GM19240 (cell line): ENCODE measurements around the gene MTERF4.

Experiments
- DNase-seq: peaks from one replicate; pipeline ENCODE4 v3.0.0; 2011; ENCODE audit warnings: low spot score; ENCODE audit not compliant: insufficient read length

Gene MTERF4

DNA sequence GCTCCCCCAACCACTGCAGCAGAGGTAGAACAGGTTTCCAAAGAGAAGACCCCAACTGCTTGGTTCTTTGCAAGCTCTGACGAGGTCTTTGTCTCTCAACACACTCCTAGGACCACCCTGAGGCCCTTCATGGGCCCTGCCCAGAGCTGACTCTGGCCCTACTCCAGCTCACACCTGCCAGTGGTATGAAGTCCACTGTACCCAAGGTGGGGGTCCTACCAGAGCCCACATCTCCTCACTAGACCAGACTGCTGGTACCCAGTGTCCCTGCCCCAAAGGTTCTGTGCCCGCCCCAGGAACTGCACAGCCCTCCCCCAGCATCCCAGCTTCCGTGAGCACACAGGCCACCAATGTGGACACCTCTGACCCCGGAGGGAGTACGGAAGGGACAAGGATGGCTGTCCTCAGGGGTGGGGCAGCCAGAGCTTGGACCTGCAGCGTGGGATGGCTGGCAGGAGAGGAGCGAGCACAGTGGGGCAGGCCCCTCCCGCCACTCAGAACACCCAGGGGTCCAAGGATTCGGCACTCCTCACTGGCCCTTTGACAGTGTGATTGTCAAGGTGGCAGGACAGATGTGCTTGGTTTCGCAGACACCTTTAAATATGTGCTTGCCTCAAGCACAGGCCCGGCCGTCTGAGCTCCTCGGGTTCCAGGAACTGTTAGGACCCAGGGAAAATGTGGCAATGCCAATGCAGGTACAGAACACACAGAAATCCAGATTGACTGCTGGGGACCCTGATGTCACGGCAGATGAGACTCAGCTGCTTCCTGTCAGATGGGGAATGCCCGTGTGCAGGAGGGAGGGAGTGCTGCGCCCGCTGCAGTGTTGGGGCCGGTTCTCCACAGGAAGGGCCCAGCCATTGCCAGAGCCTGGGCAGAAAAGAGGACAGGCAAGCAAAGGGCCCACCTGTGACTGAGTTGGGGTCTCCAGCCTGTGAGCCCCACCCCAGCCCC, 51.2 kb downstream of the MTERF4 start:
- DNase-seq: no peak

DNA sequence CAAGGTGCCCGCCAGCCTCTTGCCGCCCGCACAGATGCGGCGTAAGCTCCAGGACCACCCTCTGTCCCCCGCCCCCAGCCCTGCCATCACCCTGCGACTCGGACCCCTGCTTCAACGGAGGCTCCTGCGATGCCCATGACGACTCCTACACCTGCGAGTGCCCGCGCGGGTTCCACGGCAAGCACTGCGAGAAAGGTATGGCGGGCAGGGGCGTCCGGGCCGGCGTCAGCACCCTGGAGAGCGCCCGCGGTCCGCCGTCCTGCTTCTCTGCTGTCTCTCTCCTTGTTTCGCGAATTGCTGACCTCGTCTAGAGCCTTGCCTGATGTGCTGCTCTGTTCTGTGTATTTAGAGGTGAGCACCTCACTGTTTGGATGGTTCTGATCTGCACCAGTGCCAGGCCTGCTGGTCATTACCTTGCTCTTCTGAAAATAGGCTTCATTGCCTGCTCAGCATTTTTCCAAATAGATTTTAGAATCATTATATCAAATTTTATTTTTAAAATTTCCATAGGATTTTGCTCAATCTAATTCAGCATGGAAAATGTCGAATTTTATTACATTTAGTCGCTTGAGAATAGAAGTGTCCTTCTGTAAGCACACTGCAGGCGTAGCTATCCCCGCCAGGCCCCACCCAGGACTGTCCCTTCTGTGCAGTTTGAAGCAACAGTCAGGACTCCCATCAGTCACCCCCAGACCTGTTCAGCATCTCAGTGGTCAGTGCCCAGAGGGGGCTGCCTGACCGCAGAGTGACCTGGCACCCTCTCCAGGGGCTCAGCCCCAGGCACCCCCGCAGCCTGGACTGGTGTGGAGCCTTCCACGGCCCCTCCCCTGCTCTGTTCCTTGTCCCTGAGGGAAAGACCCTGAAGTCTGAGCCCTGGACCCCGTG, 52.1 kb downstream of the MTERF4 start:
- DNase-seq: no peak

DNA sequence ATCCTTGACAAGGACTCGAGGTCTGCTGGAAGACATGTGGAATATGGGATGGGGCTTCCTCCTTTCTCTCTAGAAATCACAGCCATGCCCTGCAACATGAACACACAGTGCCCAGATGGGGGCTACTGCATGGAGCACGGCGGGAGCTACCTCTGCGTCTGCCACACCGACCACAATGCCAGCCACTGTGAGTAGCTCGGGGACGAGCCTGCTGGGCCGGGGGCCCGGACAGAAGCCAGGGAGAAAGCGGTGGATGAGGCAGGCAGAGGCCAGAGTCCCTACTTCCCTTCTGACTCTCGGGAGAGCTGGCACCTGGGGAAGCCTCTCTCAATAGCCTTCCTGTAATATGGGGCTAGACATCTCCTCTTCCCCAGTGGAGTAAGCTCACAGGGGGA, 53.1 kb downstream of the MTERF4 start:
- no peak for DNase-seq

DNA sequence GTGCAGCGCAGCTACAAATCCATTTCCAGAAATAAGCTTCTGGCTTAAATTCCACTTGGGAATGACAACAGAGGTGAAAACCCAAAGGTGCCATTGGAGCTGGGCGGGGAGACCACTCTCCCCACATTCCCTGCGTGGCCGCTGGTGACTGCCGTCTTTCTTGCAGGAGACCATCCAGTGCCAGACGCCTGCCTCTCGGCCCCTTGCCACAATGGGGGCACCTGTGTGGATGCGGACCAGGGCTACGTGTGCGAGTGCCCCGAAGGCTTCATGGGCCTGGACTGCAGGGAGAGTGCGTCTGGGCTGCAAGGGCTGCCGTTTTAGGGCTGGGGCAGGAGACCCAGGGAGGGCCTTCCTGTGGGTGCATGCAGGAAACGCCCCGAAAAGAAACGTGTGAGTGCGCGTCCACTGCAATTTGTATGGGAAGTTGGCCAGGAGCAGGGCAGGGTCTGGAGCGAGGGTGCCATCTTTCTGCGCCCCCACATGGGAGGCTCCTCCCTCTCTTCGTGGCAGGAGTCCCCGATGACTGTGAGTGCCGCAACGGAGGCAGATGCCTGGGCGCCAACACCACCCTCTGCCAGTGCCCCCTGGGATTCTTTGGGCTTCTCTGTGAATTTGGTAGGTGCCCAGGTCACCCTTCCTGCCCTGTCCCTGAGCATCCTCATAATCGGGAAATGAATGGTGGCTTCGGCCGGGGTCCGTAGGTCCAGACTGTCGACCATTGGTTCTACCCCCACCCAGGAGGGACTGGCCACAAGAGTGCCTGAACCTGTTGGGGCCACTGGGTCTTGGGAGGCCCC, 53.7 kb downstream of the MTERF4 start:
- DNase-seq: no peak

DNA sequence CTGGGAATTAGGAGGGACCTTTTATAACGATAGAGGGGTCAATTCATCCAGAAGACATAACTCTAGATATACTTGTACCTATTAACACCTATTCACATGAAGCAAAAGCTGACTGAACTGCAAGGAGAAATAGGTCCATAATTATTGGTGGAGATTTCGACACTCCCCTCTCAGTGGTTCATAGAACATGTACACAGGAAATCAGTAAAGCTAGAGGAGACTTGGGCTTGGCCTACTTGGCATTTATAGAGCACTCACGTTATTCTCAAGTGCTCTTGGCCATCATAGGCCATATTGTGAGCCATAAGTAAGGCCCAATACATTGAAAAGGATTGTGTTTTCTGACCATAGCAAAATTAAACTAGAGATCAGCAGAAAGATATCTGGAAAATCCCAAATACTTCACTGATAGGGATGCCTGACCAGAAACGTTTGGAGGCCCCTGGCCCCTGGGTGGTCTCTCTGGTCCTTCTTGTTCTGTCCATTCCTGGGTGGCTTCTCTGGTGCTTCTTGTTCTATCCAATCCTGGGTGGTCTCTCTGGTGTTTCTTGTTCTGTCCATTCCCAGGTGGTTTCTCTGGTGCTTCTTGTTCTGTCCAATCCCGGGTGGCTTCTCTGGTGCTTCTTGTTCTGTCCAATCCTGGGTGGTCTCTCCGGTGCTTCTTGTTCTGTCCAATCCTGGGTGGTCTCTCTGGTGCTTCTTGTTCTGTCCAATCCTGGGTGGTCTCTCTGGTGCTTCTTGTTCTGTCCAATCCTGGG, 54.7 kb downstream of the MTERF4 start:
- DNase-seq: no peak
